HepG2 (cell line): ENCODE data around the gene FRMD8. TPM values are rescaled to one million over a fixed set of nuclear protein-coding genes. Genes with fewer than 3 reads are reported as not detected.

Experiments used
- ARNTL ChIP-seq: sonication (generic); formaldehyde crosslinking; IDR thresholded peaks from 2 replicates; pipeline ENCODE4 v1.4.0; 2020; ENCODE audit warnings: mild to moderate bottlenecking, missing genetic modification reagents
- ELF1 ChIP-seq: sonication (generic); formaldehyde crosslinking; IDR thresholded peaks from 2 replicates; pipeline ENCODE4 v1.4.0; 2020; ENCODE audit warnings: missing genetic modification reagents
- ETV6 ChIP-seq: sonication (generic); formaldehyde crosslinking; conservative IDR thresholded peaks from 2 replicates; pipeline ENCODE4 v1.4.0; 2020; ENCODE audit warnings: missing genetic modification reagents
- HDAC6 ChIP-seq: fragments of 200-600 bp; sonication (generic); IDR thresholded peaks from 2 replicates; pipeline ENCODE4 v1.7.0; 2017; ENCODE audit warnings: mild to moderate bottlenecking, antibody characterized with exemption, low read length, low read depth
- KLF16 ChIP-seq, 2 experiments: sonication (generic) in 1 of 2; formaldehyde crosslinking in 1 of 2; IDR thresholded peaks; 2 replicates each; pipeline versions ENCODE4 v1.6.1 to v1.8.0; 2016 to 2023; ENCODE audit warnings: missing genetic modification reagents in 2 of 2, missing compliant biosample characterization in 1 of 2
- PHF8 ChIP-seq: sonication (generic); formaldehyde crosslinking; IDR thresholded peaks from 2 replicates; pipeline ENCODE4 v1.5.0; 2020; ENCODE audit warnings: missing genetic modification reagents
- RCOR2 ChIP-seq: IDR thresholded peaks from 2 replicates; pipeline ENCODE4 v1.6.1; 2016; ENCODE audit warnings: missing biosample characterization, missing genetic modification reagents
- REL ChIP-seq: sonication (generic); formaldehyde crosslinking; conservative IDR thresholded peaks from 2 replicates; pipeline ENCODE4 v1.8.0; 2022; ENCODE audit warnings: mild to moderate bottlenecking, missing genetic modification reagents, moderate library complexity
- RFXANK ChIP-seq: IDR thresholded peaks from 2 replicates; pipeline ENCODE4 v1.6.1; 2016
- TEAD2 ChIP-seq: sonication (generic); formaldehyde crosslinking; IDR thresholded peaks from 2 replicates; pipeline ENCODE4 v1.9.0; 2021; ENCODE audit warnings: missing genetic modification reagents
- ZBTB44 ChIP-seq: sonication (generic); formaldehyde crosslinking; IDR thresholded peaks from 2 replicates; pipeline ENCODE4 v1.4.0; 2020; ENCODE audit warnings: missing genetic modification reagents
- ZNF709 ChIP-seq: sonication (generic); formaldehyde crosslinking; IDR thresholded peaks from 2 replicates; pipeline ENCODE4 v1.5.0; 2020; ENCODE audit warnings: mild to moderate bottlenecking, missing genetic modification reagents
- polyA plus RNA-seq, 8 experiments: library from polyadenylated mRNA; depleted of rRNA in 3 of 8; stranded (reverse) in 7 of 8; unstranded in 1 of 8; fragments of >200 nt; fragmentation: Illumina TruSeq in 4 of 8; extraction: Trizol in 4 of 8; gene quantifications; 2 replicates each; pipeline versions ENCODE4 v1.2.1 to v1.2.3, GENCODE V29; 2011 to 2016; ENCODE audit warnings: low read depth in 4 of 8, missing spikeins in 1 of 8, mixed read lengths in 1 of 8; ENCODE audit not compliant: insufficient read depth in 1 of 8
- total RNA-seq, 5 experiments: library from RNA; depleted of rRNA; stranded (reverse); fragments of >200 nt; fragmentation: Illumina TruSeq; extraction: Trizol; gene quantifications; 2 replicates each; pipeline ENCODE4 v1.2.3, GENCODE V29; 2016; ENCODE audit warnings: low read depth in 1 of 5
- TF ChIP-seq, protein P1 (sequence below): sonication (generic); formaldehyde crosslinking; IDR thresholded peaks from 2 replicates; pipeline ENCODE4 v1.4.0; 2020; ENCODE audit warnings: missing genetic modification reagents, borderline replicate concordance
- TF ChIP-seq, protein P2 (sequence below): sonication (generic); formaldehyde crosslinking; IDR thresholded peaks from 2 replicates; pipeline ENCODE4 v1.4.0; 2020; ENCODE audit warnings: missing genetic modification reagents
- TF ChIP-seq, protein P3 (sequence below): sonication (generic); formaldehyde crosslinking; IDR thresholded peaks from 2 replicates; pipeline ENCODE4 v1.5.1; 2020; ENCODE audit warnings: mild to moderate bottlenecking, missing genetic modification reagents, moderate library complexity
- TF ChIP-seq, protein P4 (sequence below): sonication (generic); formaldehyde crosslinking; IDR thresholded peaks from 2 replicates; pipeline ENCODE4 v1.8.0; 2022; ENCODE audit warnings: mild to moderate bottlenecking, missing genetic modification reagents, moderate library complexity
- TF ChIP-seq, protein P5 (sequence below): fragments of 450-650 bp; IDR thresholded peaks from 2 replicates; pipeline ENCODE4 v1.6.1; 2017; ENCODE audit warnings: mild to moderate bottlenecking

FRMD8 gene
- total and polyA plus RNA-seq, 2 of the 13 experiments (the other 11 are each of a cell fraction or from before 2014, with no cell fraction given), result 5.8 to 20.6 TPM

DNA sequence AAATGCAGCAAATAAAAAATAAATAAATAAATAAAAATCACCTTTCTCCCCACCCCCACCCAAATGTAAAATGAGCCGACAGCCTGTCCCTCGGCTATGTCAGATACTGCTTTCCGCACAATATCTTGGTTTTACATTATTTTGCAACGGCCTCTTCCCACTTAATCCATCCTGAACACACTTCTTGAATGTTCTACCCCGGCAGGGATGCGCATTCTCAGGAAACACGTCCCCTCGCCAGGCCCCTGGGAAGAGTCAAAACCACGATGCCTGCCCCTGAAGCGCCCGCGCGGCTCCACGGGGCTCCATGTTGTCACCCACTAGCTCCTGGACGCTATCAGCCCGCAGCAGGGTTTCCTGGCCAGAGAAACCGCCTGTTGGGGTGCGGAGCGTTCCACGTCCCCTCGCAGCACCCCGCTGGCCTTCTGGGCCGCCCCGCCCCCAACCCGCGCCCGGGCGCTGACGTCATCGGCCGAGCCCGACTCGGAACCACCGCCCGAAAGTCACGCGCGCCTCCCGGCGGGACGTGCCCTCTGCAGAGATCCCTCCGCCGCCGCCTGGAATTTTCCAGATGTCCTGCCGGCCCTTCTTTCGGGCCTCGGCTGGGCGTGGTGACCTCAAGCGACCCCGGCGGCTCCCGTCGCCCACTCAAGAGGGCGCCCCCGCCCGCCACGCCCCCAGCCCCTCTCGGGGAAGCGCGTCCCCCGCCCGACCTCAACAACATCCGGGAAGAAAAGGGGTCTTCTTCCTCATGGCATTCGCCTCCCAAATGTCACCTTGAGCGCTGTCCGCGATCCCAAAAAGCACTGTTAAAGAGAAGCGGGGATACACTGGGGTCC, 35.6 kb downstream of the FRMD8 start (continued):
- TF ChIP-seq, protein P1, sequence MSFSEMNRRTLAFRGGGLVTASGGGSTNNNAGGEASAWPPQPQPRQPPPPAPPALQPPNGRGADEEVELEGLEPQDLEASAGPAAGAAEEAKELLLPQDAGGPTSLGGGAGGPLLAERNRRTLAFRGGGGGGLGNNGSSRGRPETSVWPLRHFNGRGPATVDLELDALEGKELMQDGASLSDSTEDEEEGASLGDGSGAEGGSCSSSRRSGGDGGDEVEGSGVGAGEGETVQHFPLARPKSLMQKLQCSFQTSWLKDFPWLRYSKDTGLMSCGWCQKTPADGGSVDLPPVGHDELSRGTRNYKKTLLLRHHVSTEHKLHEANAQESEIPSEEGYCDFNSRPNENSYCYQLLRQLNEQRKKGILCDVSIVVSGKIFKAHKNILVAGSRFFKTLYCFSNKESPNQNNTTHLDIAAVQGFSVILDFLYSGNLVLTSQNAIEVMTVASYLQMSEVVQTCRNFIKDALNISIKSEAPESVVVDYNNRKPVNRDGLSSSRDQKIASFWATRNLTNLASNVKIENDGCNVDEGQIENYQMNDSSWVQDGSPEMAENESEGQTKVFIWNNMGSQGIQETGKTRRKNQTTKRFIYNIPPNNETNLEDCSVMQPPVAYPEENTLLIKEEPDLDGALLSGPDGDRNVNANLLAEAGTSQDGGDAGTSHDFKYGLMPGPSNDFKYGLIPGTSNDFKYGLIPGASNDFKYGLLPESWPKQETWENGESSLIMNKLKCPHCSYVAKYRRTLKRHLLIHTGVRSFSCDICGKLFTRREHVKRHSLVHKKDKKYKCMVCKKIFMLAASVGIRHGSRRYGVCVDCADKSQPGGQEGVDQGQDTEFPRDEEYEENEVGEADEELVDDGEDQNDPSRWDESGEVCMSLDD (CRISPR knock-in tag), result peak; percentile 99
- no peak for TF ChIP-seq RCOR2 (CRISPR knock-in tag)
- TF ChIP-seq, protein P2, sequence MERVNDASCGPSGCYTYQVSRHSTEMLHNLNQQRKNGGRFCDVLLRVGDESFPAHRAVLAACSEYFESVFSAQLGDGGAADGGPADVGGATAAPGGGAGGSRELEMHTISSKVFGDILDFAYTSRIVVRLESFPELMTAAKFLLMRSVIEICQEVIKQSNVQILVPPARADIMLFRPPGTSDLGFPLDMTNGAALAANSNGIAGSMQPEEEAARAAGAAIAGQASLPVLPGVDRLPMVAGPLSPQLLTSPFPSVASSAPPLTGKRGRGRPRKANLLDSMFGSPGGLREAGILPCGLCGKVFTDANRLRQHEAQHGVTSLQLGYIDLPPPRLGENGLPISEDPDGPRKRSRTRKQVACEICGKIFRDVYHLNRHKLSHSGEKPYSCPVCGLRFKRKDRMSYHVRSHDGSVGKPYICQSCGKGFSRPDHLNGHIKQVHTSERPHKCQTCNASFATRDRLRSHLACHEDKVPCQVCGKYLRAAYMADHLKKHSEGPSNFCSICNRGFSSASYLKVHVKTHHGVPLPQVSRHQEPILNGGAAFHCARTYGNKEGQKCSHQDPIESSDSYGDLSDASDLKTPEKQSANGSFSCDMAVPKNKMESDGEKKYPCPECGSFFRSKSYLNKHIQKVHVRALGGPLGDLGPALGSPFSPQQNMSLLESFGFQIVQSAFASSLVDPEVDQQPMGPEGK (CRISPR knock-in tag), result peak; percentile 73
- no peak for TF ChIP-seq ZBTB44 (CRISPR knock-in tag)
- TF ChIP-seq, protein P3, sequence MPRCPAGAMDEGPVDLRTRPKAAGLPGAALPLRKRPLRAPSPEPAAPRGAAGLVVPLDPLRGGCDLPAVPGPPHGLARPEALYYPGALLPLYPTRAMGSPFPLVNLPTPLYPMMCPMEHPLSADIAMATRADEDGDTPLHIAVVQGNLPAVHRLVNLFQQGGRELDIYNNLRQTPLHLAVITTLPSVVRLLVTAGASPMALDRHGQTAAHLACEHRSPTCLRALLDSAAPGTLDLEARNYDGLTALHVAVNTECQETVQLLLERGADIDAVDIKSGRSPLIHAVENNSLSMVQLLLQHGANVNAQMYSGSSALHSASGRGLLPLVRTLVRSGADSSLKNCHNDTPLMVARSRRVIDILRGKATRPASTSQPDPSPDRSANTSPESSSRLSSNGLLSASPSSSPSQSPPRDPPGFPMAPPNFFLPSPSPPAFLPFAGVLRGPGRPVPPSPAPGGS (CRISPR knock-in tag), result no peak; the same call in 1 of the 2 replicates
- TF ChIP-seq, protein P4, sequence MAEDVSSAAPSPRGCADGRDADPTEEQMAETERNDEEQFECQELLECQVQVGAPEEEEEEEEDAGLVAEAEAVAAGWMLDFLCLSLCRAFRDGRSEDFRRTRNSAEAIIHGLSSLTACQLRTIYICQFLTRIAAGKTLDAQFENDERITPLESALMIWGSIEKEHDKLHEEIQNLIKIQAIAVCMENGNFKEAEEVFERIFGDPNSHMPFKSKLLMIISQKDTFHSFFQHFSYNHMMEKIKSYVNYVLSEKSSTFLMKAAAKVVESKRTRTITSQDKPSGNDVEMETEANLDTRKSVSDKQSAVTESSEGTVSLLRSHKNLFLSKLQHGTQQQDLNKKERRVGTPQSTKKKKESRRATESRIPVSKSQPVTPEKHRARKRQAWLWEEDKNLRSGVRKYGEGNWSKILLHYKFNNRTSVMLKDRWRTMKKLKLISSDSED, result no peak
- no peak for TF ChIP-seq ELF1 (CRISPR knock-in tag)
- 0 out of 2 replicates have a peak, but pooled peaks have one; percentile 30 for TF ChIP-seq HDAC6
- no peak for TF ChIP-seq RFXANK (CRISPR knock-in tag)
- TF ChIP-seq REL, result no peak
- TF ChIP-seq PHF8 (CRISPR knock-in tag), result no peak; the same call in 1 of the 2 replicates
- no peak for TF ChIP-seq ETV6 (CRISPR knock-in tag)
- TF ChIP-seq TEAD2 (CRISPR knock-in tag), result no peak
- TF ChIP-seq, protein P5, sequence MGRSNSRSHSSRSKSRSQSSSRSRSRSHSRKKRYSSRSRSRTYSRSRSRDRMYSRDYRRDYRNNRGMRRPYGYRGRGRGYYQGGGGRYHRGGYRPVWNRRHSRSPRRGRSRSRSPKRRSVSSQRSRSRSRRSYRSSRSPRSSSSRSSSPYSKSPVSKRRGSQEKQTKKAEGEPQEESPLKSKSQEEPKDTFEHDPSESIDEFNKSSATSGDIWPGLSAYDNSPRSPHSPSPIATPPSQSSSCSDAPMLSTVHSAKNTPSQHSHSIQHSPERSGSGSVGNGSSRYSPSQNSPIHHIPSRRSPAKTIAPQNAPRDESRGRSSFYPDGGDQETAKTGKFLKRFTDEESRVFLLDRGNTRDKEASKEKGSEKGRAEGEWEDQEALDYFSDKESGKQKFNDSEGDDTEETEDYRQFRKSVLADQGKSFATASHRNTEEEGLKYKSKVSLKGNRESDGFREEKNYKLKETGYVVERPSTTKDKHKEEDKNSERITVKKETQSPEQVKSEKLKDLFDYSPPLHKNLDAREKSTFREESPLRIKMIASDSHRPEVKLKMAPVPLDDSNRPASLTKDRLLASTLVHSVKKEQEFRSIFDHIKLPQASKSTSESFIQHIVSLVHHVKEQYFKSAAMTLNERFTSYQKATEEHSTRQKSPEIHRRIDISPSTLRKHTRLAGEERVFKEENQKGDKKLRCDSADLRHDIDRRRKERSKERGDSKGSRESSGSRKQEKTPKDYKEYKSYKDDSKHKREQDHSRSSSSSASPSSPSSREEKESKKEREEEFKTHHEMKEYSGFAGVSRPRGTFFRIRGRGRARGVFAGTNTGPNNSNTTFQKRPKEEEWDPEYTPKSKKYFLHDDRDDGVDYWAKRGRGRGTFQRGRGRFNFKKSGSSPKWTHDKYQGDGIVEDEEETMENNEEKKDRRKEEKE, result no peak
- TF ChIP-seq ZNF709 (CRISPR knock-in tag), result peak; percentile 16; the same call in 1 of the 2 replicates
- TF ChIP-seq KLF16 (CRISPR knock-in tag; IDR thresholded peaks at IDR 0.05), result no peak; a peak in 1 of 4 replicates
- peak; percentile 80; the same call in 1 of the 2 replicates for TF ChIP-seq ARNTL
